GM18909 (cell line): ENCODE measurements around the gene KRT78.

ENCODE experiments used
- ATAC-seq: cut with Tn5 transposase; IDR thresholded peaks from one replicate; pipeline ENCODE4 v1.9.1; 2021; ENCODE audit warnings: mild to moderate bottlenecking; ENCODE audit not compliant: unreplicated experiment, poor library complexity

The KRT78 gene

GRCh38 chr12:52814710-52815155, 34.1 kb downstream of the KRT78 start:
- no peak for ATAC-seq

GRCh38 chr12:52813885-52814709, 34.7 kb downstream of the KRT78 start, which contains the start of gene KRT4:
TSS of gene KRT4 (minus strand) at chr12:52814116. CDS start at chr12:52814058, 58 bp downstream.
- no peak for ATAC-seq

GRCh38 chr12:52813203-52813819, 35.5 kb downstream of the KRT78 start:
- ATAC-seq = no peak

GRCh38 chr12:52812749-52813148, 36.0 kb downstream of the KRT78 start:
- no peak for ATAC-seq

- no peak for ATAC-seq
Observed at GRCh38 chr12:52812073-52812400, 36.8 kb downstream of the KRT78 start.

- no peak for ATAC-seq
Observed at GRCh38 chr12:52811191-52812072, 37.4 kb downstream of the KRT78 start.

- ATAC-seq = no peak
Observed at GRCh38 chr12:52810554-52810953, 38.2 kb downstream of the KRT78 start.

- ATAC-seq = no peak
Observed at GRCh38 chr12:52809166-52809565, 39.6 kb downstream of the KRT78 start.

- ATAC-seq = no peak
Observed at GRCh38 chr12:52808573-52809160, 40.1 kb downstream of the KRT78 start.

- no peak for ATAC-seq
Observed at GRCh38 chr12:52807544-52808470, 41.0 kb downstream of the KRT78 start.

GRCh38 chr12:52806821-52807543, 41.8 kb downstream of the KRT78 start:
- ATAC-seq = no peak

- no peak for ATAC-seq
Observed at GRCh38 chr12:52806169-52806811, 42.5 kb downstream of the KRT78 start.

GRCh38 chr12:52805739-52806138, 43.1 kb downstream of the KRT78 start:
- ATAC-seq = no peak

GRCh38 chr12:52805000-52805399, 43.8 kb downstream of the KRT78 start:
- ATAC-seq = no peak

GRCh38 chr12:52802442-52802841, 46.4 kb downstream of the KRT78 start:
- no peak for ATAC-seq

GRCh38 chr12:52801773-52802172, 47.0 kb downstream of the KRT78 start:
- no peak for ATAC-seq

- no peak for ATAC-seq
Observed at GRCh38 chr12:52800259-52800917, 48.4 kb downstream of the KRT78 start.
